GM23248 (cell line): ENCODE results near the gene CHAF1A.

Source experiments
- EZH2 ChIP-seq: fragments of 200-600 bp; sonication (generic); IDR thresholded peaks from 2 replicates; pipeline ENCODE4 v1.6.1; 2018; ENCODE audit warnings: antibody characterized with exemption, mild to moderate bottlenecking; ENCODE audit not compliant: insufficient read depth, poor library complexity, severe bottlenecking
- EZH2phosphoT487 ChIP-seq: fragments of 200-600 bp; sonication (generic); IDR thresholded peaks from 2 replicates; pipeline ENCODE4 v1.6.1; 2018; ENCODE audit warnings: antibody characterized with exemption, moderate library complexity, mild to moderate bottlenecking, low read depth; ENCODE audit not compliant: insufficient read depth

DNA sequence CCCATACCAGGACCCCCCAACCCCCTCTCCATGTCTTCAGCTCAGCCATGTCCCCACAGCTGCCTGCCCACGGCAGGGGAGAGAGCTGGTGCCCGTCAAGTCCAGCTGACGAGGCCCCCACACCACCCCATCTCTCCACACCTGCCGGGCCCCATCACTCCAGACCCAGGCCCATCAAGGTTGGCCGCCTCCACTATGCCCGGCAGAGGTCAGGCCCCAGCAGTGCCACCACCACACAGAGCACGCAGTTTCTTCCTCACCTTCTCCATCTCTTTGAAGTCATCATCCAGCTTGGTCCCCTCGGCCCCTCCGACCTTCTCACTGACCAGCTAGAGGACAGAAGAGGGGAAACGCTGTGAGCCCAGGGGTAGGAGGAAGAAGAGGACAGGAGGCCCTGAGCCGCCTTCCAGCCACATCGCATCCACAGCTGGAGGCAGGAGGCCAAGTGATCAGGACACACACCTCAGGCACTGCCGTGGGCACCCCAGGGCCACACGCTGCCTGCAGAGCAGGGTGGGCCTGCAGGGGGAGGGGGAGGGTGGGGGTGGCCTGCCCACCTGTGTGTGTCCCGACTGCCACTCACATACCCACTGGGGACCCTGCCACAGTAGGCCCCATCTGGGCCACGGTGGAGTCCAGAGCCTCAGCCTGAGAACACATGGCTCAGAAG is 35.6 kb upstream of the CHAF1A start:
- TF ChIP-seq EZH2 (no peak), EZH2phosphoT487 (no peak)
